ENCODE results near the gene DCTPP1. TPM values are rescaled to one million over a fixed set of nuclear protein-coding genes. Genes with fewer than 3 reads are reported as not detected.

DCTPP1 gene
- total and polyA plus RNA-seq, 4 donors, result 13.2 to 50.9 (median 27.0) TPM

DNA sequence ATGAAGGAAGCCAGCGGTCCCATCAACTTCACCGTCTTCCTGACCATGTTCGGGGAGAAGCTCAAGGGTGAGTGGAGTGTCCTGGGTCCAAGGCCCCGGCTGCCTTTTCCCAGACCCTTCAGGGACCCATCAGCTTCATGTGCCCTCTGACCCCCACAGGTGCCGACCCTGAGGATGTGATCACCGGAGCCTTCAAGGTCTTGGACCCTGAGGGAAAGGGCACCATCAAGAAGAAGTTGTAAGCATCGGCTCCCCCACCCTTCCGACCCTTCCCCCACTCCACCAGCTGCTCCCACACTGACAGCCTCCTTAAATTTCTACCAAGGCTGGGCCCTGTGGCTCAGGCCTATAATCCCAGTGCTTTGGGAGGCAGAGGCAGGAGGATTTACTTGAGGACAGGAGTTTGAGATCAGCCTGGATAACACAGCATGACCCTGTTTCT is 53.3 kb downstream of the DCTPP1 start:
- TF ChIP-seq, protein P1, sequence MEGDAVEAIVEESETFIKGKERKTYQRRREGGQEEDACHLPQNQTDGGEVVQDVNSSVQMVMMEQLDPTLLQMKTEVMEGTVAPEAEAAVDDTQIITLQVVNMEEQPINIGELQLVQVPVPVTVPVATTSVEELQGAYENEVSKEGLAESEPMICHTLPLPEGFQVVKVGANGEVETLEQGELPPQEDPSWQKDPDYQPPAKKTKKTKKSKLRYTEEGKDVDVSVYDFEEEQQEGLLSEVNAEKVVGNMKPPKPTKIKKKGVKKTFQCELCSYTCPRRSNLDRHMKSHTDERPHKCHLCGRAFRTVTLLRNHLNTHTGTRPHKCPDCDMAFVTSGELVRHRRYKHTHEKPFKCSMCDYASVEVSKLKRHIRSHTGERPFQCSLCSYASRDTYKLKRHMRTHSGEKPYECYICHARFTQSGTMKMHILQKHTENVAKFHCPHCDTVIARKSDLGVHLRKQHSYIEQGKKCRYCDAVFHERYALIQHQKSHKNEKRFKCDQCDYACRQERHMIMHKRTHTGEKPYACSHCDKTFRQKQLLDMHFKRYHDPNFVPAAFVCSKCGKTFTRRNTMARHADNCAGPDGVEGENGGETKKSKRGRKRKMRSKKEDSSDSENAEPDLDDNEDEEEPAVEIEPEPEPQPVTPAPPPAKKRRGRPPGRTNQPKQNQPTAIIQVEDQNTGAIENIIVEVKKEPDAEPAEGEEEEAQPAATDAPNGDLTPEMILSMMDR (IDR thresholded peaks at IDR 0.05; ENCODE audit: control extremely low read depth, extremely low read depth), result no peak
- Histone ChIP-seq H3K9ac (ENCODE audit: insufficient read depth in 1 of 2, low read length in 2 of 2) (no peak overlapping the region), H3K4me1 (ENCODE audit: control insufficient read depth in 5 of 5, insufficient read depth in 5 of 5, low read length in 5 of 5) (peaks cover 0 to 6% (median 5%) of the 10 kb centered on the region in 5 donors), H3K4me3 (no peak overlapping the region), H3K9me3 (ENCODE audit: control insufficient read depth in 4 of 4, insufficient read depth in 3 of 4, low read length in 3 of 4) (no peaks in the 10 kb centered on the region), H3K27me3 (ENCODE audit: control insufficient read depth in 3 of 3, insufficient read depth in 3 of 3, low read length in 2 of 3) (no peaks in the 10 kb centered on the region), H3K27ac (ENCODE audit: low read depth in 1 of 2, low read length in 1 of 2) (no peak overlapping the region), H3K36me3 (ENCODE audit: control insufficient read depth in 4 of 4, insufficient read depth in 4 of 4, low read length in 4 of 4) (no peaks in the 10 kb centered on the region)
- WGBS, 2 donors, result 97% methylated on average over 7 to 8 of the region's 8 CpGs
- ATAC-seq (ENCODE audit: insufficient read depth, low FRiP score) (no peak), DNase-seq (no peak)

DNA sequence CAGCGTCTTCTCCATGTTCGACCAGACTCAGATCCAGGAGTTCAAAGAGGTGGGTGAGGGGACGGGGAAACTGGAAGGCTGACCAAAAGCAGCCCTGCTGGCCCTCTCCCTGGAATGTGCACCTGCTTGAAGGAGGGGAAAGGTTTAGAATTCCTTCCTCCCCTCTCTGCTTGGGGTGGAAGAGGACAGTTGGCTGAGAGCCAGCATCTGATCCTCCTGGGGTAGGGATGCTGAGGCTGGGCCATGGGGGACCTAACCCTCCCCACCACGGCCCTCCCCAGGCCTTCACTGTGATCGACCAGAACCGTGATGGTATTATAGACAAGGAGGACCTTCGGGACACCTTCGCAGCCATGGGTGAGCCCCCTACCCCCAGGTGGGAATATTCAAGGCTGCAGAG is 54.0 kb downstream of the DCTPP1 start:
- no peaks in the 10 kb centered on the region for H3K36me3 ChIP-seq (ENCODE audit: control insufficient read depth in 4 of 4, insufficient read depth in 4 of 4, low read length in 4 of 4)
- ATAC-seq (ENCODE audit: insufficient read depth, low FRiP score), result no peak
- no peak overlapping the region for H3K9ac ChIP-seq (ENCODE audit: insufficient read depth in 1 of 2, low read length in 2 of 2)
- H3K9me3 ChIP-seq (ENCODE audit: control insufficient read depth in 4 of 4, insufficient read depth in 3 of 4, low read length in 3 of 4), result no peaks in the 10 kb centered on the region
- WGBS, 2 donors, result 91 to 94% methylated on average over 8 of the region's 8 CpGs
- no peaks in the 10 kb centered on the region for H3K27me3 ChIP-seq (ENCODE audit: control insufficient read depth in 3 of 3, insufficient read depth in 3 of 3, low read length in 2 of 3)
- H3K4me3 ChIP-seq, result no peak overlapping the region
- no peak overlapping the region for H3K27ac ChIP-seq (ENCODE audit: low read depth in 1 of 2, low read length in 1 of 2)
- H3K4me1 ChIP-seq (ENCODE audit: control insufficient read depth in 5 of 5, insufficient read depth in 5 of 5, low read length in 5 of 5), result peaks cover 0 to 10% (median 5%) of the 10 kb centered on the region in 5 donors
- TF ChIP-seq, protein P1 (IDR thresholded peaks at IDR 0.05; ENCODE audit: control extremely low read depth, extremely low read depth), result no peak
- no peak for DNase-seq

DNA sequence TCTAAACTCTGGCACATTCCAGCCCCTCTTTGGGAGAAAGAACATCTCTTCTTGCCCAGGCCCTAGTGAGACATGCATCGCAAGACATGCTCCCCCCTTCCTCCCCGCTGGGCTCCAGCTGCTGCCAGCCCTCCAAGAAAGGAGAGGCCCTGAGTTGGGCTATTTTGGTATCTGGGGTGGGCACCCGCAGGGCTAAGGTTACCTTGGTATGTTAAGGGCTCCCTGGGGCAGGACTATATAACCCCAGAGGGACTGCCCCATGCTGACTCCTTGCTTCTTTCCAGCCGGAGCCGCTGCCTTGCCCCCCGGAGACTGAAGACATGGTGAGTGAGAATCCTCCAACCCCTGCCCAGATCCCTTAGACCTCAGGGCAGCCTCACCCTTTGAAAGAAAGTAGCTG is 55.3 kb downstream of the DCTPP1 start, which contains the start of gene MYL11:
MYL11 (plus strand) TSS at position 265 of the 400 bp plus-strand sequence; CDS start at position 321, 56 bp downstream.
- H3K9ac ChIP-seq (ENCODE audit: insufficient read depth in 1 of 2, low read length in 2 of 2), result no peak within 1 kb of the TSS
- WGBS, 2 donors, result 93 to 96% methylated on average over 6 of the region's 6 CpGs
- H3K27me3 ChIP-seq (ENCODE audit: control insufficient read depth in 3 of 3, insufficient read depth in 3 of 3, low read length in 2 of 3), result no peaks in the 10 kb centered on the region
- DNase-seq (no peak), ATAC-seq (ENCODE audit: insufficient read depth, low FRiP score) (no peak)
- H3K9me3 ChIP-seq (ENCODE audit: control insufficient read depth in 4 of 4, insufficient read depth in 3 of 4, low read length in 3 of 4), result no peaks in the 10 kb centered on the region
- no peaks in the 10 kb centered on the region for H3K36me3 ChIP-seq (ENCODE audit: control insufficient read depth in 4 of 4, insufficient read depth in 4 of 4, low read length in 4 of 4)
- H3K4me1 ChIP-seq (ENCODE audit: control insufficient read depth in 5 of 5, insufficient read depth in 5 of 5, low read length in 5 of 5), result peaks cover 0 to 10% (median 5%) of the 10 kb centered on the region in 5 donors
- TF ChIP-seq, protein P1 (IDR thresholded peaks at IDR 0.05; ENCODE audit: control extremely low read depth, extremely low read depth), result no peak
- H3K4me3 ChIP-seq, result no peak within 1 kb of the TSS
- H3K27ac ChIP-seq (ENCODE audit: low read depth in 1 of 2, low read length in 1 of 2), result no peak within 1 kb of the TSS

Small RNA genes lying within 50 kb of the gene (small RNA-seq; reads per million reads assigned to genes)
- gene RF00019 (ENCODE audit: low replicate concordance), result not detected
- gene RF00406 (ENCODE audit: low replicate concordance), result 0.15 reads per million

Other genes with a start within 250 kb of the DCTPP1 start
- 100 to 1,000 TPM in 1 of 2 donors, 10 to 100 TPM in 1; 47.7 to 143 TPM for gene CORO1A, start 246.4 kb downstream of the DCTPP1 start, total RNA-seq
- 100 to 1,000 TPM in 1 of 2 donors, 10 to 100 TPM in 1; 41.8 to 419 TPM for gene CORO1A, start 246.4 kb downstream of the DCTPP1 start, polyA plus RNA-seq
- gene BOLA2B, start 236.4 kb downstream of the DCTPP1 start, total RNA-seq, result 100 to 1,000 TPM in 1 of 2 donors, 1 to 10 TPM in 1; 9.8 to 111 TPM
- 100 to 1,000 TPM; 253 to 320 TPM for gene BOLA2B, start 236.4 kb downstream of the DCTPP1 start, polyA plus RNA-seq
- 10 to 100 TPM; 24.0 to 96.0 TPM for gene SLX1A, start 236.2 kb downstream of the DCTPP1 start, total RNA-seq
- gene SLX1A, start 236.2 kb downstream of the DCTPP1 start, polyA plus RNA-seq, result 10 to 100 TPM; 63.4 to 86.8 TPM
- 10 to 100 TPM; 16.3 to 22.4 TPM for gene SULT1A3, start 230.8 kb downstream of the DCTPP1 start, total RNA-seq
- 10 to 100 TPM in 1 of 2 donors, 1 to 10 TPM in 1; 8.3 to 32.8 TPM for gene SULT1A3, start 230.8 kb downstream of the DCTPP1 start, polyA plus RNA-seq
- 10 to 100 TPM in 1 of 2 donors, 1 to 10 TPM in 1; 8.4 to 22.9 TPM for gene NPIPB13, start 181.6 kb downstream of the DCTPP1 start, total RNA-seq
- gene NPIPB13, start 181.6 kb downstream of the DCTPP1 start, polyA plus RNA-seq, result 1 to 10 TPM; 3.5 to 4.7 TPM
- gene CD2BP2, start 74.7 kb downstream of the DCTPP1 start, total RNA-seq, result 10 to 100 TPM; 37.5 to 69.8 TPM
- 10 to 100 TPM; 43.5 to 49.1 TPM for gene CD2BP2, start 74.7 kb downstream of the DCTPP1 start, polyA plus RNA-seq
- gene TBC1D10B, start 59.5 kb downstream of the DCTPP1 start, total RNA-seq, result 10 to 100 TPM; 31.7 to 43.6 TPM
- gene TBC1D10B, start 59.5 kb downstream of the DCTPP1 start, polyA plus RNA-seq, result 10 to 100 TPM; 26.9 to 27.8 TPM
- not detected for gene MYL11, start 55.2 kb downstream of the DCTPP1 start, total RNA-seq
- gene MYL11, start 55.2 kb downstream of the DCTPP1 start, polyA plus RNA-seq, result 1 to 10 TPM in 1 of 2 donors, under 1 TPM in 1; 0.44 to 3.9 TPM
- 1 to 10 TPM; 3.3 to 4.6 TPM for gene SEPTIN1, start 47.5 kb downstream of the DCTPP1 start, total RNA-seq
- 1 to 10 TPM; 5.8 to 7.3 TPM for gene SEPTIN1, start 47.5 kb downstream of the DCTPP1 start, polyA plus RNA-seq
- 1 to 10 TPM; 5.3 to 8.0 TPM for gene ZNF48, start 34.6 kb downstream of the DCTPP1 start, total RNA-seq
- gene ZNF48, start 34.6 kb downstream of the DCTPP1 start, polyA plus RNA-seq, result 1 to 10 TPM; 4.2 to 4.7 TPM
- gene ZNF771, start 22.4 kb downstream of the DCTPP1 start, total RNA-seq, result 1 to 10 TPM; 3.0 to 7.2 TPM
- 1 to 10 TPM; 3.3 to 5.4 TPM for gene ZNF771, start 22.4 kb downstream of the DCTPP1 start, polyA plus RNA-seq
- 10 to 100 TPM; 17.1 to 54.5 TPM for gene SEPHS2, start 15.8 kb upstream of the DCTPP1 start, total RNA-seq
- 10 to 100 TPM; 37.5 to 68.6 TPM for gene SEPHS2, start 15.8 kb upstream of the DCTPP1 start, polyA plus RNA-seq
- 10 to 100 TPM; 14.4 to 48.1 TPM for gene ITGAL, start 42.7 kb upstream of the DCTPP1 start, total RNA-seq
- 10 to 100 TPM; 15.2 to 32.8 TPM for gene ITGAL, start 42.7 kb upstream of the DCTPP1 start, polyA plus RNA-seq
- 10 to 100 TPM; 17.9 to 33.9 TPM for gene ZNF768, start 96.5 kb upstream of the DCTPP1 start, total RNA-seq
- gene ZNF768, start 96.5 kb upstream of the DCTPP1 start, polyA plus RNA-seq, result 10 to 100 TPM; 20.0 to 45.1 TPM
- 10 to 100 TPM; 11.2 to 11.7 TPM for gene ZNF747, start 104.8 kb upstream of the DCTPP1 start, total RNA-seq
- gene ZNF747, start 104.8 kb upstream of the DCTPP1 start, polyA plus RNA-seq, result 1 to 10 TPM; 7.1 to 7.2 TPM
- gene ZNF764, start 128.3 kb upstream of the DCTPP1 start, total RNA-seq, result 10 to 100 TPM; 10.4 to 12.6 TPM
- 1 to 10 TPM; 4.9 to 6.1 TPM for gene ZNF764, start 128.3 kb upstream of the DCTPP1 start, polyA plus RNA-seq
- 10 to 100 TPM in 1 of 2 donors, 1 to 10 TPM in 1; 8.6 to 22.6 TPM for gene ZNF688, start 141.7 kb upstream of the DCTPP1 start, total RNA-seq
- gene ZNF688, start 141.7 kb upstream of the DCTPP1 start, polyA plus RNA-seq, result 10 to 100 TPM; 10.5 to 23.3 TPM
- gene ZNF785, start 155.7 kb upstream of the DCTPP1 start, total RNA-seq, result 10 to 100 TPM; 13.9 to 15.5 TPM
- gene ZNF785, start 155.7 kb upstream of the DCTPP1 start, polyA plus RNA-seq, result 1 to 10 TPM; 4.0 to 5.5 TPM
- 1 to 10 TPM; 4.4 to 9.5 TPM for gene ZNF689, start 180.4 kb upstream of the DCTPP1 start, total RNA-seq
- 1 to 10 TPM; 3.0 to 5.1 TPM for gene ZNF689, start 180.4 kb upstream of the DCTPP1 start, polyA plus RNA-seq
- gene PRR14, start 220.9 kb upstream of the DCTPP1 start, total RNA-seq, result 10 to 100 TPM; 16.0 to 60.3 TPM
- gene PRR14, start 220.9 kb upstream of the DCTPP1 start, polyA plus RNA-seq, result 10 to 100 TPM; 44.7 to 63.2 TPM
- 10 to 100 TPM; 32.1 to 80.8 TPM for gene FBRS, start 228.4 kb upstream of the DCTPP1 start, total RNA-seq
- gene FBRS, start 228.4 kb upstream of the DCTPP1 start, polyA plus RNA-seq, result 10 to 100 TPM; 55.4 to 55.7 TPM